GM06990 (cell line): ENCODE data around the gene SUPT3H.

Source experiments
- DNase-seq: peaks from one replicate; pipeline ENCODE4 v3.0.0-alpha.2; 2011; ENCODE audit not compliant: insufficient read length; ENCODE audit errors: extremely low read depth
- H3K27me3 ChIP-seq: replicated peaks from 2 replicates; pipeline ENCODE4 v1.6.0; 2011; ENCODE audit warnings: low read length; ENCODE audit not compliant: control insufficient read depth, insufficient read depth
- H3K36me3 ChIP-seq: 2 replicates; pipeline ENCODE4 v1.5.1; 2011; ENCODE audit warnings: low read length; ENCODE audit not compliant: control insufficient read depth, insufficient read depth
- H3K4me3 ChIP-seq: replicated peaks from 2 replicates; pipeline ENCODE4 v1.5.1; 2011; ENCODE audit warnings: low read depth, mild to moderate bottlenecking, control low read depth, low read length
- CTCF ChIP-seq: IDR thresholded peaks from 2 replicates; pipeline ENCODE4 v1.5.1; 2011; ENCODE audit warnings: low read length, control low read depth, mild to moderate bottlenecking, inconsistent platforms; ENCODE audit not compliant: insufficient read depth, poor library complexity, severe bottlenecking

The SUPT3H gene

GRCh38 chr6:45310118-45310788 lies 67.5 kb downstream of the SUPT3H start:
- no peak for TF ChIP-seq CTCF
- no peak overlapping the region for H3K4me3 ChIP-seq
- no peak for DNase-seq

GRCh38 chr6:45305546-45305945 lies 72.2 kb downstream of the SUPT3H start:
- Histone ChIP-seq H3K36me3 (no peaks in the 10 kb centered on the region), H3K4me3 (no peak overlapping the region), H3K27me3 (no peaks in the 10 kb centered on the region)
- no peak for TF ChIP-seq CTCF
- DNase-seq, result no peak

More at GRCh38 chr6:45310118-45310788, 67.5 kb downstream of the SUPT3H start:
- no peaks in the 10 kb centered on the region for H3K36me3 ChIP-seq
- no peaks in the 10 kb centered on the region for H3K27me3 ChIP-seq

GRCh38 chr6:45302832-45303231 lies 74.9 kb downstream of the SUPT3H start:
- no peak overlapping the region for H3K4me3 ChIP-seq
- no peaks in the 10 kb centered on the region for H3K36me3 ChIP-seq
- no peak for DNase-seq
- H3K27me3 ChIP-seq, result no peaks in the 10 kb centered on the region
- no peak for TF ChIP-seq CTCF

GRCh38 chr6:45301348-45302142 lies 76.2 kb downstream of the SUPT3H start:
- DNase-seq, result no peak
- Histone ChIP-seq H3K4me3 (no peak overlapping the region), H3K27me3 (no peaks in the 10 kb centered on the region), H3K36me3 (no peaks in the 10 kb centered on the region)
- no peak for TF ChIP-seq CTCF

- no peaks in the 10 kb centered on the region for H3K36me3 ChIP-seq
- H3K27me3 ChIP-seq, result no peaks in the 10 kb centered on the region
- no peak for TF ChIP-seq CTCF
- no peak for DNase-seq
- H3K4me3 ChIP-seq, result no peak overlapping the region
Observed at GRCh38 chr6:45300736-45301135, 77.0 kb downstream of the SUPT3H start.
